ENCODE results near the gene CX3CR1. TPM values are rescaled to one million over a fixed set of nuclear protein-coding genes. Genes with fewer than 3 reads are reported as not detected.

Gene CX3CR1
- total and polyA plus RNA-seq, 2 of the 4 experiments (the other 2 are of a cell fraction) = not detected

- BruUV-seq (replicated peaks) = no TSS peak
- Histone ChIP-seq H2BK5ac (ENCODE audit: low read depth, low read length, poor library complexity, severe bottlenecking) (no peak overlapping the region), H3K4me3 (ENCODE audit: insufficient read depth, low read depth, low read length) (no peak overlapping the region), H2AK9ac (replicated peaks; ENCODE audit: low read depth, low read length, poor library complexity) (no peak overlapping the region), H3K9ac (ENCODE audit: low read depth, low read length) (no peak overlapping the region), H2AFZ (replicated peaks; ENCODE audit: low read length, poor library complexity) (no peak overlapping the region), H3K4ac (ENCODE audit: low read depth, low read length) (no peak overlapping the region), H2BK15ac (ENCODE audit: low read depth, low read length) (no peak overlapping the region), H4K20me1 (ENCODE audit: insufficient read depth, low read length) (no peaks in the 10 kb centered on the region), H3K27me3 (ENCODE audit: control insufficient read depth, insufficient read depth, low read length) (peaks cover 30% of the 10 kb centered on the region), H4K5ac (ENCODE audit: low read depth, low read length) (no peak overlapping the region), H4K91ac (ENCODE audit: insufficient read depth, low read depth, low read length) (no peak overlapping the region), H3K79me1 (ENCODE audit: low read depth in 1 of 2, low read length in 2 of 2) (no peaks in the 10 kb centered on the region), H3K4me1 (ENCODE audit: control insufficient read depth, insufficient read depth, low read length) (no peaks in the 10 kb centered on the region; the same call in 1 of the 2 replicates), H3K4me2 (ENCODE audit: low read depth, low read length) (no peak overlapping the region), H3K23ac (ENCODE audit: low read depth, low read length) (no peak overlapping the region), H3K27ac (ENCODE audit: insufficient read depth, low read length) (no peak overlapping the region), H3K9me3 (ENCODE audit: control insufficient read depth, insufficient read depth, low read length) (no peaks in the 10 kb centered on the region), H2BK120ac (ENCODE audit: low read depth, low read length) (no peak overlapping the region), H3K18ac (ENCODE audit: low read depth, low read length) (no peak overlapping the region), H4K8ac (ENCODE audit: low read depth in 2 of 2, low read length in 2 of 2) (no peak overlapping the region), H3K36me3 (ENCODE audit: control insufficient read depth, insufficient read depth, low read length) (no peaks in the 10 kb centered on the region), H3K14ac (replicated peaks; ENCODE audit: low read depth, low read length) (no peak overlapping the region), H3K56ac (ENCODE audit: extremely low read depth, insufficient read depth, low read length) (no peak overlapping the region), H3K9me1 (ENCODE audit: insufficient read depth, low read length) (no peaks in the 10 kb centered on the region), H2BK20ac (ENCODE audit: low read depth, low read length) (no peak overlapping the region), H2AK5ac (ENCODE audit: low read depth, low read length) (no peak overlapping the region)
- ChIA-PET POLR2A (ENCODE audit: unreplicated experiment) (no interaction called here), CTCF (interaction anchor here (0.8 kb wide), 1 partner anchor 11 kb away, joined by 3 read pairs; no protein-coding TSS in a partner anchor)
- WGBS, 2 experiments (ENCODE audit: extremely low coverage in 2 of 2, insufficient read length in 1 of 2) = no CpG with 5 or more reads among the region's 3 CpGs
- dilution Hi-C loops (cut with HindIII; ENCODE audit: low sequenced_read_pairs, unreplicated experiment) = no loop called here
- TF ChIP-seq USF2 (IDR thresholded peaks at IDR 0.05; ENCODE audit: low read depth, low read length) = no peak
- no peak for TF ChIP-seq ELK1 (IDR thresholded peaks at IDR 0.05; ENCODE audit: borderline replicate concordance, low read depth, low read length)
- TF ChIP-seq RFX5 (IDR thresholded peaks at IDR 0.05; ENCODE audit: low read depth, low read length) = no peak
- TF ChIP-seq CTCF (conservative IDR thresholded peaks at IDR 0.05; ENCODE audit: low read depth, low read length) = no peak
- TF ChIP-seq CEBPB (IDR thresholded peaks at IDR 0.05; ENCODE audit: low read depth, low read length) = no peak
- no peak for TF ChIP-seq NFE2L2 (IDR thresholded peaks at IDR 0.05; ENCODE audit: low read depth, low read length)
- TF ChIP-seq POLR2A (IDR thresholded peaks at IDR 0.05; ENCODE audit: low read depth, low read length) = no peak
- TF ChIP-seq MAFK (IDR thresholded peaks at IDR 0.05; ENCODE audit: low read depth, low read length) = no peak
- TF ChIP-seq CHD1 (IDR thresholded peaks at IDR 0.05; ENCODE audit: low read depth, low read length) = no peak
- TF ChIP-seq MXI1 (IDR thresholded peaks at IDR 0.05; ENCODE audit: borderline replicate concordance, low read depth, low read length) = no peak
- DNase-seq (no peak), ATAC-seq (ENCODE audit: low read depth) (no peak)
- in situ Hi-C loops (cut with MboI; ENCODE audit: low sequenced_read_pairs) = no loop called here
- intact Hi-C loops (cut with micrococcal nuclease) = no loop called here
These were observed 6.7 kb downstream of the CX3CR1 start for GRCh38 chr3:39273119-39273518.
